Fibroblast of the conjunctiva (primary cell): ENCODE results near the gene OR9K2.
A peak's percentile ranks its signal among the peaks of the same experiment; 100 is the strongest.
"Not testable (repeated sequence)": the region's sequence is repeated elsewhere in the genome, so short reads cannot be mapped to it uniquely, and the experiment has no call there.

Source experiments
- DNase-seq: peaks from one replicate; pipeline ENCODE4 v3.0.0-alpha.2; 2010; ENCODE audit warnings: low read depth

Gene OR9K2

GRCh38 chr12:55126106-55126505 lies at the start of gene OR9K2:
Gene OR9K2 (plus strand): TSS chr12:55126406. CDS start chr12:55129835, 3,429 bp downstream.
- no peak for DNase-seq

- DNase-seq = no peak
Observed at GRCh38 chr12:55092579-55092978, 33.6 kb upstream of the OR9K2 start.

GRCh38 chr12:55112378-55112875 lies 13.8 kb upstream of the OR9K2 start:
- no peak for DNase-seq

GRCh38 chr12:55116152-55116551 lies 10.1 kb upstream of the OR9K2 start:
- DNase-seq = no peak

GRCh38 chr12:55132816-55133215 lies 6.6 kb downstream of the OR9K2 start:
- no peak for DNase-seq

GRCh38 chr12:55142669-55143565 lies 16.7 kb downstream of the OR9K2 start:
- DNase-seq = peak; percentile 10

GRCh38 chr12:55143566-55143870 lies 17.3 kb downstream of the OR9K2 start:
- no peak for DNase-seq

GRCh38 chr12:55167010-55167640 lies 40.9 kb downstream of the OR9K2 start:
- DNase-seq = not testable (repeated sequence)

GRCh38 chr12:55171445-55171844 lies 45.2 kb downstream of the OR9K2 start:
- DNase-seq = no peak

GRCh38 chr12:55171846-55172245 lies 45.6 kb downstream of the OR9K2 start:
- DNase-seq = not testable (repeated sequence)

GRCh38 chr12:55172686-55173085 lies 46.5 kb downstream of the OR9K2 start:
- no peak for DNase-seq

GRCh38 chr12:55173456-55173855 lies 47.2 kb downstream of the OR9K2 start:
- no peak for DNase-seq
